Body of pancreas (tissue), 4 donors: Measurements from ENCODE around the gene CACNG4.

Experiments used
- CTCF ChIP-seq, 7 experiments: fragments of 450-650 bp in 4 of 7; fragments of 200-600 bp in 3 of 7; sonication (generic) in 3 of 7; IDR thresholded peaks; one replicate each; pipeline ENCODE4 v1.5.1; 2016 to 2019; ENCODE audit warnings: antibody characterized with exemption in 7 of 7
- POLR2A ChIP-seq, 3 donors: fragments of 450-650 bp; IDR thresholded peaks; one replicate each; pipeline ENCODE4 v1.6.1; 2016; ENCODE audit warnings: antibody characterized with exemption in 3 of 3, mild to moderate bottlenecking in 2 of 3

GRCh38 chr17:67069603-67070136, 105.2 kb downstream of the CACNG4 start:
- TF ChIP-seq CTCF (IDR thresholded peaks at IDR 0.05) (no peak), POLR2A (IDR thresholded peaks at IDR 0.05) (no peak)
